Activated CD4-positive, alpha-beta T cell treated with anti-CD3 and anti-CD28 coated beads for 1 hour (primary cell): ENCODE data around the gene MED15.

ENCODE experiments used
- DNase-seq: peaks from one replicate; pipeline ENCODE4 v3.0.0-alpha.2; 2020

Gene MED15

DNA sequence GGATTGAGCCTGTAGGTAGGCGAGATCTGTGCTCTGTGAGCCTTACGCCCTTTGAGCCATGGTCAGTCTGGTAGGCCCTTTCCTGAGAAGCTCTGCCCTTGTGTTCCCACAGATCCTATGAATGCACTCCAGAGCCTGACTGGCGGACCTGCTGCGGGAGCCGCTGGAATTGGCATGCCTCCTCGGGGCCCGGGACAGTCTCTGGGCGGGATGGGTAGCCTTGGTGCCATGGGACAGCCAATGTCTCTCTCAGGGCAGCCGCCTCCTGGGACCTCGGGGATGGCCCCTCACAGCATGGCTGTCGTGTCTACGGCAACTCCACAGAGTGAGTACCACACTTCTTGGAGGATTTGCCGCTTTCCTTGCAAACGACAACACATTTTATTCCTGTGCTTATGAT, 47.4 kb downstream of the MED15 start:
- no peak for DNase-seq

DNA sequence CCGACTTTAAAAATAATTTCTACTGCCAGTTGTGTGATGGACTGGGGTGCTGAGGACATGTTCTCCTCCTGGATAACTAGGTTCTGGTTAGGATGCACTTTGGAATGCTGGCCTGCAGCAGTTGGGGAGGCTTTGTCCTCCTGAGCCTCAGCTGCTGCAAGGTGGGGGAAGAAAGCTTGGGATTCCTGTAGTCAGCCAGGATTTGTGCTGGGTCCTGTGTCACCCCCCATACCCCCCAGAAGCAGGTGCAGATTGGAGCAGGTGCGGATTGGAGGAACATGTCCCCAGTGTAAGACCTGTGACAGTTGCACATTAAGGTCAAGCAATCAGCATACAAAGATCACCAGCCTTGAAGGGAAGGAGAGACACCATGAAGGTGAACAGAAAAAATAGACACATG, 51.1 kb downstream of the MED15 start:
- DNase-seq, result no peak

- DNase-seq, result no peak
Measured at GRCh38 chr22:20559174-20559760, 51.9 kb downstream of the MED15 start.

DNA sequence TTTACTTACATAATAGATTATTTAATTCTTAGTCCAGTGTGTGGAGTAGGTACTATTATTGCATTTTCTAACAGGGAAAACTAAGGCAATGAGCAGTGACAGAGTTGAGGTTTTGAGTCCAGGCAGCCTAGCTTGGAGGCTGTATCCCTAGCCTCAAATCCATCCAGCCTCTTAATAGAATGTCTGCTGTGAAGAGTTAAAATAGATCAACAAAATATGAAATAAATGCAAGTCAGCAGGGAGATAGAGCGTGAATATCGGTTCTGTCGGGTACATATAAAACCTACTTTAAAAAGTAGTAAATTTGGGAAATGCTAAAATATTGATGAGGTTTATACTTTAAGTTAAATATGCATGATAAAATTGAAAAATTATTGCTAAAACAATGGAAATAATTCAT, 53.3 kb downstream of the MED15 start:
- DNase-seq, result no peak

DNA sequence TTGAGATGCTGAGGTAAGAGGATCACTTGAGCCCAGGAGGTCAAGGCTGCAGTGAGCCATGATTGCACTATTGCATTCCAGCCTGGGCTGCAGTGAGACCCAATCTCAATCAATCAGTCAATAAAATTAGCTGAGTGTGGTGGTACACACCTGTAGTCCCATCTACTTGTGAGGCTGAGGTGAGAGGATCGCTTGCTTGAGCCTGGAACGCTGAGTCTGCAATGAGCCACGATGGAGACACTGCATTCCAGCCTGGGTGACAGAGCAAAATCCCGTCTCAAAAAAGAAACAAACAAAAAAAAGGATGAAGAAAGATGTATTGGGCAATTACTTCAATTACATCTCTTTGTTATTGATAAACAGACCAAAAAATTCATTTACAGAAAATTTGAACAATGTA, 54.5 kb downstream of the MED15 start:
- DNase-seq, result no peak

GRCh38 chr22:20562607-20563465, 55.4 kb downstream of the MED15 start:
- DNase-seq, result no peak

DNA sequence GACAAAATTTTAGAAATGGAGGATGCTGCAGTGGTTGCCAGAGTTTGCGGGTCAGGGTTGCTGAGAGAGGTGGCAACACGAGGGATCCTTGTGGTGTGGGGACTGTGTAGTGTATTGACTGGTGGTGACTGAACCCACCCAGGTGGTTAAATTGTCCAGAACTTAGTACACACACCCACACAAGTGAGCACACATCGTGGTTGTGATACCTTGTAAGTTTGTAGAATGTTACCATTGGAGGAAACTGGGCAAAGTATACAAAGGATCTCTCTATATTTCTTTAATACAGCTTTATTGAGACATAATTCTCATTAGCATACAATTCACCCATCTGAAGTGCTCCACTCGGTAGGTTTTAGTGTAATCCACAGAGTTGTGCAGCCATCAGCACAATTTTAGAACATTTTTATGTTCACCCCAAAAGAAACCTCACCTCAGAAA, 56.1 kb downstream of the MED15 start:
- DNase-seq, result no peak

DNA sequence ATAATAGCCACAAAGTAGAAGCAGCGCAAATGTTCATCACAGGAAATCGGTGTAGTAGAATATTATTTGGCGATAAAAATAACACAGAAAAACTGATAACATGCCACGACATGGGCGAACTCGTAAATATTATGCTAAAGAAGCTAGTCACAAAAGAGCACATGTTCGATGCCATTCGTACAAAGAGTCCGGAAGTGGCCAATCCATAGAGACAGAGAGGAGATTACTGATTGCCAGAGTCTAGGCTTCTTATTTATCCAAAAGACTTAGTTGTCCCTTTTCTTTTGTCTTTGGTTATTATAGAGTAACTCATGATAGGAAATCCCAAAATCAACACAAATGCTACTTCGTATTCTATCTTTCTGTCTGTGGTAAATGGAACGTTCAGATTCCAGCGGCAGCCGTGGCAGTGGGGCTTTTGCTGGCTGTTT, 56.5 kb downstream of the MED15 start:
- no peak for DNase-seq

- DNase-seq, result no peak
Measured at GRCh38 chr22:20565079-20565734, 57.8 kb downstream of the MED15 start.

- DNase-seq, result no peak
Measured at GRCh38 chr22:20565761-20566160, 58.4 kb downstream of the MED15 start.

DNA sequence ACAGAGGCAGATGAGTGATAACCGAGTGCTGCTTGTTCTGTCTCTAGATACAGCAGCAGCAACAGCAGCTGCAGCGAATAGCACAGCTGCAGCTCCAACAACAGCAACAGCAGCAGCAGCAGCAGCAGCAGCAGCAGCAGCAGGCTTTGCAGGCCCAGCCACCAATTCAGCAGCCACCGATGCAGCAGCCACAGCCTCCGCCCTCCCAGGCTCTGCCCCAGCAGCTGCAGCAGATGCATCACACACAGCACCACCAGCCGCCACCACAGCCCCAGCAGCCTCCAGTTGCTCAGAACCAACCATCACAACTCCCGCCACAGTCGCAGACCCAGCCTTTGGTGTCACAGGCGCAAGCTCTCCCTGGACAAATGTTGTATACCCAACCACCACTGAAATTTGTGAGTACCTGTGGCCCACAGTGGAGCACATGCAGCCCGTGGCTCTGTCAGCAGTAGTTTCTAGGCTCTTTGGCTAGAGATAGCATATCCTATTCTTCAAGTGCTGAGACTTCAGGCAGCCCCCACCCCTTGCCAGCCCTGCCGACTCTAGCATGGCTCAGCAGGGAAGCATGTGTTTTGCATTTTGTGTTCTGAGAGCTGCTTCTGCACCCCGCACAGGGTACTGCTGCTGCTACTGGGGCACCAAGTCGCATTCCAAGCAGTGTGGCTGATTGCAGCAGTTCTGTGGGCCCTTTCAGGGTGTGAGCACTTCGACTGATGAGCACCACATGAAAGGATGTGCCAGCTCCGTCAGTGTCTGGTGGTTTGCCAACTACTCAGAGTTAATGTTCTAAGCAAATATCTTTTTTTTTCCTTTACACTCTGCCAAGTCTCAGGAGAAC, 59.2 kb downstream of the MED15 start:
- peak; percentile 62 for DNase-seq

- DNase-seq, result no peak
Measured at GRCh38 chr22:20567371-20567847, 60.0 kb downstream of the MED15 start.

DNA sequence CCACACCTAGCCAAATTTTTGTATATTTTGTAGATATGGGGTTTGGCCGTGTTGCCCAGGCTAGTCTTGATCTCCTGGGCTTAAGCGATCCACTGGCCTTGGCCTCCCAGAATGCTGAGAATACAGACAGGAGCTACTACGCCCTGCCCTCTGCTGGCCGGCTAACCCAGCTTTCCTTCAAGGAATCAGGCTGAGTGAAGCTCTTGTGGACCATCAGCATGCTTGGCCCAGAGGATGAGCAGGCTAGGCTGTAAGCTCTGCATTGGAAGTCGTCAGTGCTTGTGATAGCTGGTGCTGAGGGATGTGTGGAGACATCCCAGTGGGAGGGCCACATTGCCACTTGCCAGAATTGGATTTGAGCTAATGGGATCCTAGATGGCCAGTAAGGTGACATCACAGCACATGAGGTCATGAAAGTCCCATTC, 60.6 kb downstream of the MED15 start:
- DNase-seq, result no peak

- DNase-seq, result no peak
Measured at GRCh38 chr22:20568502-20569058, 61.2 kb downstream of the MED15 start.

DNA sequence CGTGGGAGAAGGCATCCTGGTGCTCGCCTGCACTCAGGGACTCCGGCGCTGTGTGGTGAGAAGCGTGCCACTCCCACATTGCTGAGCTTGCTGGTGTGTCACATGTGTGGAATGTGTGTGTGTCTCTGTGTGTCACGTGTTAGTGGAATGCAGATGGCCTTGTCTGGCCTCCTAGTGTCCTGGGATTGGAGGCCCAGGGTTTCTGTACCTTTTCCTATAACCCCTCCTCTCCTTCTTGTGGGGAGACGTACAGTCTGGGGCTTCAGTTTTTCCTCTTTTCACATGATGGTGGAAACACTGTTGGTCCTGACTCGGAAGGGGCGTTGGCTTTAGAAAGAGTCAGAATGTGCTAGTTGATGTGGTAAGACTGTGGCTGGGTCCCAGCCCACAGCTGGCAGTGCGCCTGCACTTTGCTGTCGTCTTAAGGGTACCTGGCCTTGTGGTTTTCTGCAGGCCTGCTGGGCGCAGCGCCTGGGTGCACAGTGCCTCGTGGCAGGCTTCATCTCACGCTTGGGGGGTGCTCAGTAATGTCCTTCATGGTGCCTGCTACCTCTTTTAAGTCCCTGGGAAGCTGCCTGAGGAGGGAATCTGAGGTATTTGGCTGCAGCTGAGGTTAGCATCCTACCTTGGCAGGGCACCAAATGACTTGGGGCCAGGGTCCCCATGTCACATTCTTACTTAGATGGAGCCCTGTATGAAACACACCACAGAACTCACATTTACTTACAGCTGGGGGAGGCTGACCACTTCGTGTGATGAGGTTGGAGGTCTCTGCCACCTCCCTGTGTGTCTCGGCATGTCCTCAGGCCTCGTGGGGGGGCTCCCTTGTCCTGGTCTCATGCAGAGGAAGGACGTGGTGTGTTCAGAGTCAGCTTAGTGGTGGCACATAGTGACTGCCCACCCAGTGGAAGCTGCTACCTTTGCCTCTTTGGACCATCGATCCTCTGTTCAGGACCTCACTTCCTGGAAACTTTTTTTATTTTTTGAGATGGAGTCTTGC, 61.9 kb downstream of the MED15 start:
- peak; percentile 63 for DNase-seq

GRCh38 chr22:20571078-20571503, 63.7 kb downstream of the MED15 start:
- no peak for DNase-seq

DNA sequence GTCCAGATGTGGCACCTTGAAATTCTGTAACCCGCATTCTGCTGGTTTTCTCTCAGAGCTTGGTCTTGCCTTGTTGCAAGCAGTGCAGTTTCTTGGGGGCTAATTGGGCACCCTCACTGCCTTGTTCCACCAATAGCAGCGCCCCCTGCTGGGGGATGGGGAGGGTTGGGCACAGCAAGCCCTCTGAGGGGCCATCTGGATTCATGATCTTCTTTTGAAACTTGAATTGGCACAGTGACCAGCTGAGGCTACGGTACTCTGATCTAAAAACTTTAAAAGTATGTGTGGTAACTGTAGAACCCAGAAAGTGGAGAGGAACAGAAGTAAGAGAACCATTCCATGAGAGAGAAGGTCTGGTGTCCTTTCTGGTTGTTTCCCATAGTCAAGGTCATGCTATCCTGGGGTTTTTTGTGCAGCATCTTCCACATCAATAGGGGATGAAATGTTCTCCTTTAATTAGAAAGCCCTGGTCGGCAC, 64.2 kb downstream of the MED15 start:
- DNase-seq, result peak; percentile 49

DNA sequence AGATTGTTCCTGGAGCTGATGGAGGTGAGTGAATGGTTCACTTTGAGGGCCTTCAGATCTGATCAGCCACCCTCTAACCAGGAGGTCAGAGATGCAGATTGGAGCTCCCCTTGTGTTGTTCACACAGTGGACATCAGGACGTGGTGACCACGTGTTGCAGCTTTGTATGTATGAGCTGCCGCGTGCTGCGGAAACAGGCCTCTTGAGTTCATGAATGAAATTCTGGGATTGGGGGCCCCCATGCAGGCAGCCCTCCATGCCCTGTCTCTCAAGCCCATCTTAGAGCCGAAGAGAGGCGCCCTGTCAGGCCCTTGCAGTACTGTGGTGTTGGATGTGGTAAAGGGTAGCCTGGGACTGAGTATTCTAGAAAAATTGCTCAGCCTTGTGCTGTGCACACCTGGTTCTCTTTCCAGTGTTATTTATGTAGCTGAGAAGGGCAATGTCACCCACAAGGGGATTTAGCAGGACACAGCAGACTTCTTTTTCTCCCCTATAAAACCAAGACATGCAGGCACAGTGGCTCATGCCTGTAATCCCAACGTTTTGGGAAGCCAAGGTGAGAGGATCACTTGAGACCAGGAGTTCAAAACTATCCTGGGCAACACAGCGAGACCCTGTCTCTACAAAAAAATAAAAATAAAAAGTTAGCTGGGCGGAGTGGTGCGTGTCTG, 64.9 kb downstream of the MED15 start:
- DNase-seq, result no peak

DNA sequence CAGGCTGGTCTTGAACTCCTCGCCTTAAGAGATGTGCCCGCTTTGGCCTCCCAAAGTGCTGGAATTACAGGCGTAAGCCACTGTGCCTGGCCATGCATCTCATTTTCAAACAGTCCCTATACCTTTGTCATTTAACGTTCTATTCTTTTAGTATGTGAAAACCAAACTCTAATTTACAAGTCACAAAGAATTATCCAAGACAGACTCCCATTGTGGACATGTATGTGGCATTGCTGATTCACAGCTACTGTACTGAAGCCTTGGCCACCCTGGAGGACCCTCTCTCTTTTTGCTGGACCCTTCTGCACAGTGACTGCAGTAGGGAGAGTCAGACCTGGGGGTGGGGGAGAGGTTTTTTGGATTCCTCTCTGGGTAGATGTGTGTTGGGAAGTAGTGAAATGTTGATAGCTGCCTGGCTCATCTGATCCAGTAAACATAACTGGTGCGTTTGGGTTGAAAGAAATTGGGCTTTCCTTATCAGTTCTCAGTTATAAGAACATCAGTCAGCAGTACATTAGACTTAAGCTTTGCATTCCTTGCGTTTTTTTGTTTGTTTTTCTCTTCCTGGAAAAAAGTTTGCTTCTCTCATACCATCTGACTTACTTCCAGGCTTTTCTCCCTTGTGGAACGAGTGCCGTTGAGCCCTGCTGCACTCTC, 65.9 kb downstream of the MED15 start:
- DNase-seq, result no peak
